ENCODE data around the gene NFATC2.

The NFATC2 gene

DNA sequence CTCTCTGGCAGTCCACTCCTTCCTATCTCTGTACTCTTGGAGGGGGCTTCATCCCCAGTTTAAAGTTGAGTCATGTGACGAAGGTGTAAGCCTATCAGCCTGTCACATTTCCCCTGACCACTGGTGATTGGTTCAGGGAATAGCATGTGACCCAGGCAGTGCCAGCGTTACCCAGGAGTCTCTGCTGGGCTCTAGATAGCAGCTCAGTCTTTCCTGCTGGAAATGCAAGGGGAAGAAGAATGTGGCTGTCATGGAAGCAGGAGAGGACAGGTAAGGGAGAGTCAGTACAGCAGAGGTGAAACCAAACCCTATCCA is 35.6 kb upstream of the NFATC2 start:
- H3K9me2 ChIP-seq (ENCODE audit: low read depth, low read length), result no peaks in the 10 kb centered on the region
- no peak overlapping the region for H2AFZ ChIP-seq (ENCODE audit: low read length)
- no peaks in the 10 kb centered on the region for H3F3A ChIP-seq (ENCODE audit: insufficient read depth, low read length)
- H3K4me2 ChIP-seq (ENCODE audit: low read length), result no peak overlapping the region
- H3K9me3 ChIP-seq (ENCODE audit: low read length), result no peaks in the 10 kb centered on the region
- H3K4me1 ChIP-seq (ENCODE audit: insufficient read depth, low read length, severe bottlenecking), result no peaks in the 10 kb centered on the region
- H3K27me3 ChIP-seq (ENCODE audit: insufficient read depth, low read length), result peaks cover 9% of the 10 kb centered on the region; the same call in 1 of the 2 replicates
- H4K20me1 ChIP-seq (ENCODE audit: insufficient read depth, low read length), result no peaks in the 10 kb centered on the region
- no peaks in the 10 kb centered on the region for H3K36me3 ChIP-seq (ENCODE audit: insufficient read depth, low read length)
- H3K4me3 ChIP-seq (ENCODE audit: low read depth, low read length, poor library complexity, severe bottlenecking), result no peak overlapping the region
- no peak overlapping the region for H3K27ac ChIP-seq (ENCODE audit: low read depth, low read length, poor library complexity, severe bottlenecking)
- no peaks in the 10 kb centered on the region for H3K79me2 ChIP-seq (ENCODE audit: insufficient read depth, low read length)
- no peak for TF ChIP-seq EZH2 (IDR thresholded peaks at IDR 0.05; ENCODE audit: borderline replicate concordance, low read length)
- TF ChIP-seq, protein P1, sequence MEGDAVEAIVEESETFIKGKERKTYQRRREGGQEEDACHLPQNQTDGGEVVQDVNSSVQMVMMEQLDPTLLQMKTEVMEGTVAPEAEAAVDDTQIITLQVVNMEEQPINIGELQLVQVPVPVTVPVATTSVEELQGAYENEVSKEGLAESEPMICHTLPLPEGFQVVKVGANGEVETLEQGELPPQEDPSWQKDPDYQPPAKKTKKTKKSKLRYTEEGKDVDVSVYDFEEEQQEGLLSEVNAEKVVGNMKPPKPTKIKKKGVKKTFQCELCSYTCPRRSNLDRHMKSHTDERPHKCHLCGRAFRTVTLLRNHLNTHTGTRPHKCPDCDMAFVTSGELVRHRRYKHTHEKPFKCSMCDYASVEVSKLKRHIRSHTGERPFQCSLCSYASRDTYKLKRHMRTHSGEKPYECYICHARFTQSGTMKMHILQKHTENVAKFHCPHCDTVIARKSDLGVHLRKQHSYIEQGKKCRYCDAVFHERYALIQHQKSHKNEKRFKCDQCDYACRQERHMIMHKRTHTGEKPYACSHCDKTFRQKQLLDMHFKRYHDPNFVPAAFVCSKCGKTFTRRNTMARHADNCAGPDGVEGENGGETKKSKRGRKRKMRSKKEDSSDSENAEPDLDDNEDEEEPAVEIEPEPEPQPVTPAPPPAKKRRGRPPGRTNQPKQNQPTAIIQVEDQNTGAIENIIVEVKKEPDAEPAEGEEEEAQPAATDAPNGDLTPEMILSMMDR (IDR thresholded peaks at IDR 0.05; ENCODE audit: low read length), result no peak
- H3K9ac ChIP-seq (ENCODE audit: low read length), result no peak overlapping the region

DNA sequence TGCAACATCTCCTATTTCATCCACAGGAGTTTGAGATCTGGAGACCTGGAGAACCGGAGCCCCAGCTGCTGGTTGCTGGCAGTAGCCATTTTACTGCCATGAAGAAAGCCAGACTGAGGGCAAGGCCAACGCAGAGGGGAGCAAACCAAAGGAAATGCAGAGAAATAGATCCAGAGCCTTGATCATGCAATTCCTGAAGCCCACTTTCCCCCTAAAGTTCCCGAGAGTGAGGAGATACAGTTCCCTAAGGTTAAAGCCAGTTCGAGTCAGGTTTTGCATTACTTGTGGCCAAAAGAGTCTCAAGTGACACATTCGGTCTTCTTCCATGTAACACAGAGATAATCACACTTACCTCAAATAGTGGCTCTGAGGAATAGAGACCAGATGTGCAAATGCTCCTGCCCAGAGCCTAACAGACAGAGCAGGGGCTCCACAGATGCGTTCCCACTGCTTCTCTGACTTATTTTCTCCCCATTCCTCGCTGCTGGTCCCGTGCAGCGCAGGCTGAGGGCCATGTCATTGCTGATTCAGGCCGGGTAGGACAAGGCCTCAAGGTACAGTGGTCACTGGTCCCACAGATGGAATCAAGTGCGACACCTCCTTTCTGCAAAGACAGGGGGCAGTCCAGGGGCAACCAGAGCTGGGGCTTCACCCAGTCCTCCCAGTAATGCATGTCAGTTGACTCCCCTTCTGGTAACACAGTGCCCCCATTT is 35.1 kb upstream of the NFATC2 start:
- H3K9me2 ChIP-seq (ENCODE audit: low read depth, low read length), result no peaks in the 10 kb centered on the region
- no peaks in the 10 kb centered on the region for H3F3A ChIP-seq (ENCODE audit: insufficient read depth, low read length)
- H4K20me1 ChIP-seq (ENCODE audit: insufficient read depth, low read length), result no peaks in the 10 kb centered on the region
- H2AFZ ChIP-seq (ENCODE audit: low read length), result no peak overlapping the region
- H3K4me3 ChIP-seq (ENCODE audit: low read depth, low read length, poor library complexity, severe bottlenecking), result no peak overlapping the region
- H3K4me2 ChIP-seq (ENCODE audit: low read length), result no peak overlapping the region
- no peak overlapping the region for H3K27ac ChIP-seq (ENCODE audit: low read depth, low read length, poor library complexity, severe bottlenecking)
- TF ChIP-seq, protein P1 (IDR thresholded peaks at IDR 0.05; ENCODE audit: low read length), result peak; percentile 14; the same call in 1 of the 2 replicates
- no peak for TF ChIP-seq EZH2 (IDR thresholded peaks at IDR 0.05; ENCODE audit: borderline replicate concordance, low read length)
- H3K9me3 ChIP-seq (ENCODE audit: low read length), result no peaks in the 10 kb centered on the region
- H3K36me3 ChIP-seq (ENCODE audit: insufficient read depth, low read length), result no peaks in the 10 kb centered on the region
- H3K9ac ChIP-seq (ENCODE audit: low read length), result no peak overlapping the region
- no peaks in the 10 kb centered on the region for H3K4me1 ChIP-seq (ENCODE audit: insufficient read depth, low read length, severe bottlenecking)
- peaks cover 9% of the 10 kb centered on the region; the same call in 1 of the 2 replicates for H3K27me3 ChIP-seq (ENCODE audit: insufficient read depth, low read length)
- no peaks in the 10 kb centered on the region for H3K79me2 ChIP-seq (ENCODE audit: insufficient read depth, low read length)

DNA sequence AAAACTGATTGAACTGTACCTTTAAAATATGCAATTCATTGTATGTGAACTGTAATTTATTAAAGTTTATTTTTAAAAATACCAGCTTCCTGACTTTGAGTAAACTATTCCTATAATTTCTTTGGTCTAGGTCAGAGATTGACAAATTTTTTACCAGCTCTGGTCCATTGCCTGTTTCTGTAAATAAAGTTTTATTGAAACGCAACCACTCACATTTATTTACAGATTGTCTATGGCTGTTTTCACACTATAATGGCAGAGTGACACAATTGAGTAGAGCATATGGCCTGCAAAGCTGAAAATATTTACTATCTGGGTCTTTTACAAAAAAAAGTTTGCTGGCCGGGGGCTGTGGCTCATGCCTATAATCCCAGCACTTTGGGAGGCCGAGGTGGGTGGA is 33.0 kb upstream of the NFATC2 start:
- H3K4me3 ChIP-seq (ENCODE audit: low read depth, low read length, poor library complexity, severe bottlenecking), result no peak overlapping the region
- H3K79me2 ChIP-seq (ENCODE audit: insufficient read depth, low read length), result no peaks in the 10 kb centered on the region
- no peak overlapping the region for H3K4me2 ChIP-seq (ENCODE audit: low read length)
- H3K9me3 ChIP-seq (ENCODE audit: low read length), result no peaks in the 10 kb centered on the region
- no peaks in the 10 kb centered on the region for H3K9me2 ChIP-seq (ENCODE audit: low read depth, low read length)
- H2AFZ ChIP-seq (ENCODE audit: low read length), result no peak overlapping the region
- H3K27ac ChIP-seq (ENCODE audit: low read depth, low read length, poor library complexity, severe bottlenecking), result no peak overlapping the region
- H4K20me1 ChIP-seq (ENCODE audit: insufficient read depth, low read length), result no peaks in the 10 kb centered on the region
- H3K27me3 ChIP-seq (ENCODE audit: insufficient read depth, low read length), result peaks cover 9% of the 10 kb centered on the region; the same call in 1 of the 2 replicates
- H3K9ac ChIP-seq (ENCODE audit: low read length), result no peak overlapping the region
- H3K4me1 ChIP-seq (ENCODE audit: insufficient read depth, low read length, severe bottlenecking), result no peaks in the 10 kb centered on the region
- H3K36me3 ChIP-seq (ENCODE audit: insufficient read depth, low read length), result no peaks in the 10 kb centered on the region
- TF ChIP-seq, protein P1 (IDR thresholded peaks at IDR 0.05; ENCODE audit: low read length), result no peak
- no peak for TF ChIP-seq EZH2 (IDR thresholded peaks at IDR 0.05; ENCODE audit: borderline replicate concordance, low read length)
- H3F3A ChIP-seq (ENCODE audit: insufficient read depth, low read length), result no peaks in the 10 kb centered on the region
